Naive thymus-derived CD4-positive, alpha-beta T cell (primary cell): ENCODE results near the gene INO80C. TPM values are rescaled to one million over a fixed set of nuclear protein-coding genes. Genes with fewer than 3 reads are reported as not detected.

ENCODE experiments used
- ATAC-seq: fragments of 150-1000 bp; cut with Tn5 transposase; 2 replicates; pipeline ENCODE4 v1.10.0; 2021; ENCODE audit warnings: mild to moderate bottlenecking, moderate library complexity
- CTCF ChIA-PET: fragments of 350-600 bp; sonication (Branson Sonifier 250); formaldehyde crosslinking; loops from one replicate; lab custom pipeline; 2021; ENCODE audit warnings: antibody characterized with exemption; lab: Charles Lee
- POLR2A ChIA-PET: fragments of 350-600 bp; sonication (Branson Sonifier 250); formaldehyde crosslinking; loops from one replicate; lab custom pipeline; 2021; ENCODE audit warnings: antibody characterized with exemption, inconsistent platforms; lab: Charles Lee
- DNase-seq, 9 donors: peaks; one replicate each; pipeline versions ENCODE4 v3.0.0 to v3.0.0-alpha.2; 2020 to 2022; ENCODE audit warnings: mixed read lengths in 1 of 9
- H3K27ac ChIP-seq: one replicate; pipeline ENCODE4 v1.7.0; 2013; ENCODE audit warnings: mild to moderate bottlenecking, low read depth, low read length, moderate library complexity
- H3K27me3 ChIP-seq, 2 donors: one replicate each; pipeline ENCODE4 v1.7.0; 2013; ENCODE audit warnings: low read length in 2 of 2, mild to moderate bottlenecking in 2 of 2, moderate library complexity in 2 of 2; ENCODE audit not compliant: control insufficient read depth in 2 of 2, insufficient read depth in 2 of 2
- H3K36me3 ChIP-seq, 3 experiments: 1 replicate in 2 of 3; 2 replicates in 1 of 3; pipeline ENCODE4 v1.7.0; 2013; ENCODE audit warnings: low read length in 3 of 3, mild to moderate bottlenecking in 3 of 3, moderate library complexity in 1 of 3; ENCODE audit not compliant: insufficient read depth in 3 of 3, control insufficient read depth in 2 of 3
- H3K4me1 ChIP-seq, 2 donors: one replicate each; pipeline ENCODE4 v1.7.0; 2013; ENCODE audit warnings: low read length in 2 of 2, mild to moderate bottlenecking in 2 of 2, moderate library complexity in 1 of 2; ENCODE audit not compliant: control insufficient read depth in 2 of 2, insufficient read depth in 2 of 2
- H3K4me3 ChIP-seq: 2 replicates; pipeline ENCODE4 v1.7.0; 2013; ENCODE audit warnings: mild to moderate bottlenecking, low read length
- H3K9me3 ChIP-seq, 3 experiments: 1 replicate in 2 of 3; 2 replicates in 1 of 3; pipeline ENCODE4 v1.7.0; 2013; ENCODE audit warnings: low read length in 3 of 3; ENCODE audit not compliant: control insufficient read depth in 2 of 3
- H3K27ac Mint-ChIP-seq, 9 donors: one replicate each; pipeline ENCODE4 v1.8.0; 2020 to 2022; ENCODE audit warnings: mixed read lengths in 9 of 9, mild to moderate bottlenecking in 8 of 9, moderate library complexity in 5 of 9, inconsistent platforms in 2 of 9
- H3K27me3 Mint-ChIP-seq, 5 donors: one replicate each; pipeline ENCODE4 v1.8.0; 2021 to 2022; ENCODE audit warnings: mixed read lengths in 5 of 5, mild to moderate bottlenecking in 1 of 5
- H3K36me3 Mint-ChIP-seq, 5 donors: one replicate each; pipeline ENCODE4 v1.8.0; 2020 to 2022; ENCODE audit warnings: mixed read lengths in 5 of 5, mild to moderate bottlenecking in 3 of 5, inconsistent platforms in 1 of 5
- H3K4me1 Mint-ChIP-seq, 7 donors: one replicate each; pipeline ENCODE4 v1.8.0; 2020 to 2022; ENCODE audit warnings: mixed read lengths in 7 of 7, mild to moderate bottlenecking in 3 of 7, inconsistent platforms in 1 of 7
- H3K4me3 Mint-ChIP-seq, 10 donors: one replicate each; pipeline ENCODE4 v1.8.0; 2020 to 2022; ENCODE audit warnings: mild to moderate bottlenecking in 10 of 10, mixed read lengths in 10 of 10, moderate library complexity in 6 of 10, inconsistent platforms in 2 of 10
- H3K9me3 Mint-ChIP-seq, 11 donors: one replicate each; pipeline ENCODE4 v1.8.0; 2020 to 2022; ENCODE audit warnings: mixed read lengths in 11 of 11, mild to moderate bottlenecking in 4 of 11, inconsistent platforms in 1 of 11, moderate library complexity in 1 of 11
- intact Hi-C, 2 donors: fragments of 100-400 bp; cut with micrococcal nuclease; formaldehyde crosslinking; loops; one replicate each; pipeline ENCODE4 v1.15.1; 2023
- polyA plus RNA-seq, 2 donors: library from polyadenylated mRNA; unstranded; fragments of 300-500 nt; fragmentation: Illumina TruSeq; gene quantifications; one replicate each; pipeline ENCODE4 v1.2.3, GENCODE V29; 2021
- total RNA-seq, 6 experiments: library from RNA in 5 of 6; stranded (reverse) in 5 of 6; gene quantifications; 1 replicate in 5 of 6; 2 replicates in 1 of 6; pipeline ENCODE4 v1.2.3 and lab custom pipeline; 2021 to 2026

INO80C gene
- total and polyA plus RNA-seq, 7 experiments from 2014 or later: 20.2 to 26.8 (median 25.7) TPM

DNA sequence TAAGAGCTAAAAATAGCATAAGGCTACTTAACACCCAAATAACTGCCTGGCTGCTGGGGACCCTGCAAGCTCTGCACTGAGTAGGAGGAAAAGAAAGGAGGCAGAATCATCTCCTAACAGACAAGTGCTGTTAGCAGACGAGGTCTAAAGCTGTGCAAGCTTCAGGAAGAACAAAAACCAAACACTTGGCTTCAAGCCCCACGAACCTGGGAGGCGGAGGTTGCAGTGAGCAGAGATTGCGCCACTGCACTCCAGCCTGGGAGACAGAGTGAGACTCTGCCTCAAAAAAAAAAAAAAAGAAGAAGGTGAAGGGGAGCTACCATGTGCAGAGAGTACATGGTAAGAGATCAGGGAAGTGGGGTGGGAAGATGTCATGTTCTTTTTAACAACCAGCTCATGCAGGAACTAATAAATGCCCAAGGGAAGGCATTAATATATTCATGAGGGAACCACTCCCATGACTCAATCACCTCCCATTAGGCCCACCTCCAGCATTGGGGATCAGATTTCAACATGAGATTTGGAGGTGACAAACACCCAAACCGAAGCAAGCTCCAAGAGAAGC, 28.8 kb upstream of the INO80C start:
- Mint-ChIP-seq H3K9me3 (peaks cover 0 to 32% (median 12%) of the 10 kb centered on the region in 11 donors), H3K4me1 (peaks cover 0 to 10% (median 5%) of the 10 kb centered on the region in 7 donors), H3K36me3 (peaks cover 0 to 3% (median 0%) of the 10 kb centered on the region in 5 donors), H3K27ac (no peak overlapping the region), H3K4me3 (no peak overlapping the region), H3K27me3 (peaks cover 10 to 61% (median 46%) of the 10 kb centered on the region in 5 donors)
- CTCF ChIA-PET: no interaction called here
- DNase-seq: no peak
- Histone ChIP-seq H3K4me1 (peaks cover 0 to 3% of the 10 kb centered on the region in 2 donors), H3K36me3 (no peaks in the 10 kb centered on the region), H3K27me3 (no peaks in the 10 kb centered on the region), H3K9me3 (no peaks in the 10 kb centered on the region), H3K4me3 (no peak overlapping the region), H3K27ac (no peak overlapping the region)
- ATAC-seq: no peak
- POLR2A ChIA-PET: no interaction called here
- intact Hi-C loops: no loop called here

DNA sequence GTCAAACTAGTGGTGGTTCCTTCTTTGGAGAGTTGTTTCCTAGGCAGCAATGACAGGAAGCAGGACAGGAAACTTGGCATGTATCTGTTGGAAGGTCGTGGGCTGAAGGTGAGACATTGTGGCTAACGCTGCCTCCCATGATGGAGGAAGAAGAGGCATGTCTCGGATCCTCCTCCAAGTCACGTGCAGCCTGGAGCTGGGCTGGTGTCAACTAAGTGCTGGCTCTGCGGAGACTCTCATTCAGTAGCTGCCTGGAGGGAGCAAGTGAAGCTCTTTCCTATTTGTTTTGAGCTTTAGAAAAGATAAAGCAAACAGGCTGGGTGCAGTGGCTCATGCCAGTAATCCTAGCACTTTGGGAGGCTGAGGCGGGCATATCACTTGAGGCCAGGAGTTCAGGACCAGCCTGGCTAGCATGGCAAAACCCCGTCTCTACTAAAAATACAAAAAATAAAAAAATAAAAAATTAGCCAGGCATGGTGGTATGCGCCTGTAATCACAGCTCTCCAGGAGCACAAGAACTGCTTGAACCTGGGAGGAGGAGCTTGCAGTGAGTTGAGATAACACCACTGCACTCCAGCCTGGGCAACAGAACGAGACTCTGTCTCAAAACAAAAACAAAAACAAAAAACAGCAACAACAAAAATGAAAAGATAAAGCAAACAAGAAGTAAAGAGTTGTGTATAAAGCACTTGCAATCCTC, 28.2 kb upstream of the INO80C start:
- H3K36me3 Mint-ChIP-seq: peaks cover 0 to 3% (median 0%) of the 10 kb centered on the region in 5 donors
- Histone ChIP-seq H3K9me3 (no peaks in the 10 kb centered on the region), H3K27me3 (no peaks in the 10 kb centered on the region), H3K4me1 (peaks cover 0 to 3% of the 10 kb centered on the region in 2 donors), H3K4me3 (no peak overlapping the region), H3K27ac (no peak overlapping the region), H3K36me3 (no peaks in the 10 kb centered on the region)
- peaks cover 0 to 10% (median 5%) of the 10 kb centered on the region in 7 donors for H3K4me1 Mint-ChIP-seq
- no peak for ATAC-seq
- no peak overlapping the region for H3K27ac Mint-ChIP-seq
- ChIA-PET CTCF (no interaction called here), POLR2A (no interaction called here)
- no peak for DNase-seq
- intact Hi-C loops: no loop called here
- H3K9me3 Mint-ChIP-seq: peaks cover 0 to 27% (median 9%) of the 10 kb centered on the region in 11 donors
- H3K27me3 Mint-ChIP-seq: peaks cover 10 to 57% (median 46%) of the 10 kb centered on the region in 5 donors
- peak overlapping the region in 3 of 10 donors; percentile 8 to 57 (median 14) for H3K4me3 Mint-ChIP-seq

DNA sequence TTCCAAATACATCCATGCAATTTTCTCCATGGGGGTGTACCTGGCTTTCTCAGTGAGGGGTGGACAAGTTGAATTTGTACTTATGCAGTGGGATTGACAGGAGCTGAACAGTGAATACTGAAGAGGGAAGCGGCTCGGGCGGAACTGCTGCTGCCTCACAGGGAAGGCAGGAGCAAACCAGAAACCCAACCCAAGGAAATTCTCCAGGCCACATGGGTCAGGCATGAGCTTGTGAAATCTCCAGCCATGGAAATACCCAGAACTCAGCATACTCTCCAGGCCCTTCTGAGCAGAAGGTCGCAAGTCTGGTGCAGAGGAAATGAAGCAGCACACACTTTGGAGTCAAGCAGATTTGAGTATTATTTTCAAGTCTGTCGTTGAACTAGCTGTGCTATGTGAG, 26.5 kb upstream of the INO80C start:
- no peak overlapping the region for H3K4me3 Mint-ChIP-seq
- Histone ChIP-seq H3K4me1 (peaks cover 0 to 3% of the 10 kb centered on the region in 2 donors), H3K9me3 (no peaks in the 10 kb centered on the region), H3K4me3 (no peak overlapping the region), H3K27ac (no peak overlapping the region), H3K36me3 (no peaks in the 10 kb centered on the region), H3K27me3 (no peaks in the 10 kb centered on the region)
- POLR2A ChIA-PET: interaction anchor here (0.5 kb wide), 1 partner anchor 38 kb away, joined by 3 read pairs; no protein-coding TSS in a partner anchor
- H3K4me1 Mint-ChIP-seq: peaks cover 0 to 10% (median 5%) of the 10 kb centered on the region in 7 donors
- no peak overlapping the region for H3K27ac Mint-ChIP-seq
- intact Hi-C loops: no loop called here
- ATAC-seq: no peak
- DNase-seq: no peak
- peaks cover 0 to 10% (median 0%) of the 10 kb centered on the region in 11 donors for H3K9me3 Mint-ChIP-seq
- H3K27me3 Mint-ChIP-seq: peaks cover 10 to 46% (median 43%) of the 10 kb centered on the region in 5 donors
- CTCF ChIA-PET: no interaction called here
- H3K36me3 Mint-ChIP-seq: peaks cover 0 to 3% (median 0%) of the 10 kb centered on the region in 5 donors

DNA sequence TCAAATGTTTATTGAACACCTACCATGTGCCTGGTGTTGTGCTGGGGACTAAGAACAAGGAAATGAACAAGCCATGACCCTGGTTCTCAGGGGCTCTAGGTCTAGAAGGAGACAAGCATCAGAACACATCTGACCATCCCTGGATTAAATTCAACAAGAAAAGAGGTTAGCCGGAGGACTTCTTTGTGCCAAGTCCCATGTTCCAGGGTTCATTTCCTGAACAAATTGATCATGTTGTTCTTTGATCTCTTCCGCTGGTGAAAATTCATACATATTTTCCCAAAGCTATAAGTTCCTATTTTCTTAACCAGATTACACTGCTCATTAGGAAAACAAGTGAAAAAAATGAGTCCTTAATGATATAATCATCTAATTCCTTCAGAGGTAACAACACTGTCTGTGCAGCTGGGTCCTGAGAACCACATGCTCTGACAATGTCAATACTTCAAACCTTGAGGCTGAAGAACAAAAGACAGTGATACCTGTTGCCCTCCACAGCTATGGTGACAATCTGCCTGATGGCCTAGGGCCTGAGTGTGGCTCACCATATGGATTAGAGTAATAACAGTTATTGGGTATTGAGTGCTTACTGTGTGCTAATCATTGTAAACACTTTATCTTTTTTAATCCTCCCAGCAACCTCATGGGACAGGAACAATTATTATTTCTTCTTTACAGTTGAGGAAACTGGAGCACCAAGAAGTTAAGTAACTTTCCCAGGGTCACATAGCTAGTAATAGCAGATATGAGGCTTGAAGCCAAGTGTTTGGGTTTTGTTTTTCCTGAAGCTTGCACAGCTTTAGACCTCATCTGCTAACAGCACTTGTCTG, 24.6 kb upstream of the INO80C start:
- no peak overlapping the region for H3K4me3 Mint-ChIP-seq
- Histone ChIP-seq H3K4me3 (no peak overlapping the region), H3K9me3 (no peaks in the 10 kb centered on the region), H3K4me1 (peaks cover 0 to 3% of the 10 kb centered on the region in 2 donors), H3K27me3 (no peaks in the 10 kb centered on the region), H3K36me3 (no peaks in the 10 kb centered on the region), H3K27ac (no peak overlapping the region)
- DNase-seq (no peak), ATAC-seq (no peak)
- H3K36me3 Mint-ChIP-seq: peaks cover 0 to 3% (median 0%) of the 10 kb centered on the region in 5 donors
- POLR2A ChIA-PET: no interaction called here
- no peak overlapping the region for H3K27ac Mint-ChIP-seq
- peaks cover 0 to 10% (median 5%) of the 10 kb centered on the region in 7 donors for H3K4me1 Mint-ChIP-seq
- CTCF ChIA-PET: interaction anchor here (0.6 kb wide), 1 partner anchor 35 kb away, joined by 3 read pairs; no protein-coding TSS in a partner anchor
- H3K27me3 Mint-ChIP-seq: peaks cover 2 to 33% (median 30%) of the 10 kb centered on the region in 5 donors
- intact Hi-C loops: no loop called here
- H3K9me3 Mint-ChIP-seq: peaks cover 0 to 2% (median 0%) of the 10 kb centered on the region in 11 donors

DNA sequence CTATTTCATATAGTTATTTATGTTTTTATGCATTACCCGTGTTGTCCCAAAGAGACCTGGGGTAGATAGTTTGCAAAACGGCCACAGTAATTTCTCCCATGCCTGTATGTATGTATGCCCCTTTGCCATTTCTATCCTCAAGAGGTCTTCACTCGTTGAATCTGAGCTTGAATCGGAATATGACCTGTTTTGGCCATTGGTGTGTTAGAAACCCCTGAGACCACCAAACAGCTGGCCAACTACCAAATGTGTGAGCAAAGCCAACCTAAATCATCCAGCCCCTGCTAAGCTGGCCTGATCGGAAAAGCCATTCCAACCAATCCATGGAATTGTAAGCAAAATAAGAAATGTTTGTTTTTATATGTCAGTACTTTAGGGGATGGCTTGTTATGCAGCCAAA, 23.4 kb upstream of the INO80C start:
- Mint-ChIP-seq H3K9me3 (peaks cover 0 to under 1% (median 0%) of the 10 kb centered on the region in 11 donors), H3K36me3 (peaks cover 0 to 3% (median 0%) of the 10 kb centered on the region in 5 donors), H3K4me1 (peaks cover 0 to 7% (median 5%) of the 10 kb centered on the region in 7 donors), H3K27me3 (peaks cover 0 to 23% (median 21%) of the 10 kb centered on the region in 5 donors), H3K27ac (no peak overlapping the region), H3K4me3 (no peak overlapping the region)
- POLR2A ChIA-PET: no interaction called here
- Histone ChIP-seq H3K4me1 (peaks cover 0 to 2% of the 10 kb centered on the region in 2 donors), H3K36me3 (no peaks in the 10 kb centered on the region), H3K4me3 (no peak overlapping the region), H3K27me3 (no peaks in the 10 kb centered on the region), H3K9me3 (no peaks in the 10 kb centered on the region), H3K27ac (no peak overlapping the region)
- ATAC-seq: no peak
- intact Hi-C loops: no loop called here
- CTCF ChIA-PET: interaction anchor here (0.6 kb wide), 1 partner anchor 237 kb away, joined by 3 read pairs; no protein-coding TSS in a partner anchor
- DNase-seq: no peak

DNA sequence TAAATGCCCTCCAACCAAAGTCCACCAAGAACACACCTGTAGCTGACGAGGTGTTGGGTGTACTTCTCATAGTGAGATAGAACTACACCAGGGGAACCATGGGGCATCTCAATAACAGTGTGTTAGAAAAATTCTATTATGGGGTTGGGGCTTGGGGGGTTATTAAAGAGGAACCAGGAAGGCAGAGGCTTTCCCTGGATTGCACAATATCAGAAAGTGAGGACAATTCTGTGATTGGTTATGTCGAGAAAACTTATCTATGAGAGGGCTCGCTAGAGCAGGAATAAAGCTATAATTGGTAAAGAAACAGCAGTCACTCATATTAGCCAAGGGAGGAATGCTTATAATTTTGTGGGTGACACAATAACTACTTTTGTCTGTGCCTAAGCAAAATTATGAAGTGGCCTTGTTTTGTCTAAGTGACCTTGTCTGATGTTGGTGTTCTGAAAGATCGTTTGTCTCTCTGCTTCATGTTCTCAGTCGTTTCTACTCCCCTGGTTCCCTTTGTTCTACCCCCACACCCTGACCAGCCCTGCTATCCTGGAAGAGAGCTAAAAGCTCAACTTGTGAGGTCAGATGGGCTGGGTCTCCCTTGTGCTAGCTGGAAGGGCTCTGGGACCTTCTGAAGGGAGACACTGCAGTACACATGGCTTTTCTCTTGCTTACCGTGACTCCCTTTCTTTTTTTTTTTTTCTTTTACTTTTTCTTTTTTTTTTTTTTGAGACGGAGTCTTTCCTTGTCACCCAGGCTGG, 21.6 kb upstream of the INO80C start:
- Mint-ChIP-seq H3K36me3 (no peaks in the 10 kb centered on the region), H3K27ac (no peak overlapping the region), H3K9me3 (no peaks in the 10 kb centered on the region), H3K4me1 (peaks cover 0 to 3% (median 0%) of the 10 kb centered on the region in 7 donors), H3K27me3 (peaks cover 0 to 8% (median 6%) of the 10 kb centered on the region in 5 donors), H3K4me3 (no peak overlapping the region)
- ATAC-seq (no peak), DNase-seq (no peak)
- Histone ChIP-seq H3K4me3 (no peak overlapping the region), H3K4me1 (no peaks in the 10 kb centered on the region), H3K27me3 (no peaks in the 10 kb centered on the region), H3K27ac (no peak overlapping the region), H3K9me3 (no peaks in the 10 kb centered on the region), H3K36me3 (no peaks in the 10 kb centered on the region)
- intact Hi-C loops: no loop called here
- ChIA-PET CTCF (no interaction called here), POLR2A (no interaction called here)
